GM23248 (cell line): ENCODE data around the gene SOWAHC. TPM values are rescaled to one million over a fixed set of nuclear protein-coding genes. Genes with fewer than 3 reads are reported as not detected.

Source experiments
- DNase-seq: peaks from one replicate; pipeline ENCODE4 v3.0.0-alpha.2; 2015
- H2AFZ ChIP-seq: fragments of 200-600 bp; sonication (generic); 2 replicates; pipeline ENCODE4 v1.6.1; 2016; ENCODE audit warnings: antibody characterized with exemption
- H3F3A ChIP-seq: fragments of 200-600 bp; sonication (generic); 2 replicates; pipeline ENCODE4 v1.6.1; 2016; ENCODE audit warnings: mild to moderate bottlenecking, antibody characterized with exemption, mixed run types; ENCODE audit not compliant: insufficient read depth
- H3K27ac ChIP-seq: fragments of 200-600 bp; sonication (generic); 2 replicates; pipeline ENCODE4 v1.5.1; 2016; ENCODE audit warnings: mild to moderate bottlenecking
- H3K27me3 ChIP-seq: fragments of 200-600 bp; sonication (generic); replicated peaks from 2 replicates; pipeline ENCODE4 v1.6.1; 2016; ENCODE audit warnings: mild to moderate bottlenecking; ENCODE audit not compliant: insufficient read depth
- H3K36me3 ChIP-seq: fragments of 200-600 bp; sonication (generic); 2 replicates; pipeline ENCODE4 v1.6.1; 2016; ENCODE audit warnings: low read depth, mild to moderate bottlenecking
- H3K4me1 ChIP-seq: fragments of 200-600 bp; sonication (generic); 2 replicates; pipeline ENCODE4 v1.6.1; 2016; ENCODE audit warnings: mild to moderate bottlenecking; ENCODE audit not compliant: insufficient read depth
- H3K4me2 ChIP-seq: fragments of 200-600 bp; sonication (generic); one replicate; pipeline ENCODE4 v1.6.1; 2016; ENCODE audit warnings: mild to moderate bottlenecking; ENCODE audit not compliant: unreplicated experiment
- H3K4me3 ChIP-seq: fragments of 200-600 bp; sonication (generic); 2 replicates; pipeline ENCODE4 v1.5.1; 2016; ENCODE audit warnings: mild to moderate bottlenecking
- H3K79me2 ChIP-seq: fragments of 200-600 bp; sonication (generic); 2 replicates; pipeline ENCODE4 v1.6.1; 2016; ENCODE audit warnings: mild to moderate bottlenecking; ENCODE audit not compliant: insufficient read depth
- H3K9ac ChIP-seq: fragments of 200-600 bp; sonication (generic); 2 replicates; pipeline ENCODE4 v1.6.1; 2016; ENCODE audit warnings: mild to moderate bottlenecking
- H3K9me2 ChIP-seq: fragments of 200-600 bp; sonication (generic); 2 replicates; pipeline ENCODE4 v1.6.1; 2016; ENCODE audit warnings: mixed run types, mild to moderate bottlenecking, moderate library complexity; ENCODE audit not compliant: insufficient read depth
- H3K9me3 ChIP-seq: fragments of 200-600 bp; sonication (generic); one replicate; pipeline ENCODE4 v1.6.1; 2017; ENCODE audit warnings: low read depth
- H4K20me1 ChIP-seq: fragments of 200-600 bp; sonication (generic); 2 replicates; pipeline ENCODE4 v1.6.0; 2016; ENCODE audit not compliant: insufficient read depth
- EZH2 ChIP-seq: fragments of 200-600 bp; sonication (generic); IDR thresholded peaks from 2 replicates; pipeline ENCODE4 v1.6.1; 2018; ENCODE audit warnings: antibody characterized with exemption, mild to moderate bottlenecking; ENCODE audit not compliant: insufficient read depth, poor library complexity, severe bottlenecking
- EZH2phosphoT487 ChIP-seq: fragments of 200-600 bp; sonication (generic); IDR thresholded peaks from 2 replicates; pipeline ENCODE4 v1.6.1; 2018; ENCODE audit warnings: antibody characterized with exemption, moderate library complexity, mild to moderate bottlenecking, low read depth; ENCODE audit not compliant: insufficient read depth
- WGBS, 2 experiments: methylation state at CpG; one replicate each; pipeline ENCODE4 v1.1.6; 2015 to 2017; ENCODE audit warnings: low lambda C conversion rate in 2 of 2, low coverage in 1 of 2; ENCODE audit errors: missing lambda C conversion rate in 2 of 2; 5-methylcytosine and 5-hydroxymethylcytosine counted together
- in situ Hi-C: fragments of 300-500 bp; cut with MboI; formaldehyde crosslinking; loops from 2 replicates; pipeline ENCODE4 v1.15.0; 2020
- polyA plus RNA-seq: library from polyadenylated mRNA; unstranded; fragments of >200 nt; fragmentation: Nextera tagmentation; extraction: Ambion mirVana; gene quantifications from 2 replicates; pipeline ENCODE4 v1.2.1, GENCODE V29; 2016
- total RNA-seq: library from RNA; depleted of rRNA; stranded (reverse); fragments of >200 nt; shearing (Covaris generic); gene quantifications from 2 replicates; pipeline ENCODE4 v1.2.3, GENCODE V29; 2014

Gene SOWAHC
- total and polyA plus RNA-seq, 2 experiments from 2014 or later = 19.8 to 46.0 TPM

DNA sequence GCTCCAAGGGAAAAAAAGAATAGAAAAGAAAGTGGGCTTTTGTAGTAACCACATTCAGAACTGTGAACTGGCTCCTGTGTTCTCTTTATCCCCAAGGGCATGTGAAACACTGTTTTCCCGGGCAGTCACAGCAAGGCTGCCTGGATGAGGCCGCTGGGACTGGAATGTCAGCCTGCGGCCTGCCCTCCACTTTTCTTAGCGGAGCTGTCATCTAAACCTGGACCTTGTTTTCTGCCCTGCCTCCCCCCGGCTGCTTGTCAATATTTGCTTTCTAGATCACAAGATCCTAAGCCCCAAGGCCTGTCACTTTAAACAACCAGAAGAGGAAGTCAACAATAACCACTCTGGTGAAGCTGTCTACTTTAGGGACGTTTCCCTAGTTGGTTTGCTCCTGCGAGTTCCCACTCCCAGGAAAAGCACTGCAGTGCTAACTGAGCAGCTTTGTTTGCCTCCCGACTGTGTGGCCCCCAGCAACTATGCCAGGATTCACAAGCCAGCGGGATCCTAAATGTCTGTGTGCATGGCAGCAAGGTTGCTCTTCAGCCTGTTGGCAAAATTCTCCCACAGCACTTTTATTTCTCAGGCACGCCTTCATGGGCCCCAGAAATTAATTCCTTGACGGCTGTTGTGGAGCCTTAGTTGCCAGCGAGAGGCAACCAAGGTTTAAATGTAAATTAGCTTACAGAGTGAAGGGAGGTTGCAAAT, 30.6 kb downstream of the SOWAHC start:
- H3K9ac ChIP-seq = peak overlapping the region; percentile 67
- no peak overlapping the region; the same call in 1 of the 2 replicates for H3K4me3 ChIP-seq
- H3K9me2 ChIP-seq = no peaks in the 10 kb centered on the region
- H2AFZ ChIP-seq = peak overlapping the region; percentile 98
- no peaks in the 10 kb centered on the region for H3K9me3 ChIP-seq
- H3K79me2 ChIP-seq = no peaks in the 10 kb centered on the region
- H3F3A ChIP-seq = peaks cover 40% of the 10 kb centered on the region
- H3K4me2 ChIP-seq = peak overlapping the region; percentile 46
- TF ChIP-seq EZH2phosphoT487 (no peak), EZH2 (no peak)
- peak overlapping the region; percentile 68 for H3K27ac ChIP-seq
- peak; percentile 60 for DNase-seq
- peaks cover 34% of the 10 kb centered on the region for H3K4me1 ChIP-seq
- WGBS, 2 experiments = 21 to 26% methylated on average over 12 of the region's 12 CpGs
- H4K20me1 ChIP-seq = no peaks in the 10 kb centered on the region
- H3K36me3 ChIP-seq = no peaks in the 10 kb centered on the region
- in situ Hi-C loops = no loop called here
- H3K27me3 ChIP-seq = no peaks in the 10 kb centered on the region

DNA sequence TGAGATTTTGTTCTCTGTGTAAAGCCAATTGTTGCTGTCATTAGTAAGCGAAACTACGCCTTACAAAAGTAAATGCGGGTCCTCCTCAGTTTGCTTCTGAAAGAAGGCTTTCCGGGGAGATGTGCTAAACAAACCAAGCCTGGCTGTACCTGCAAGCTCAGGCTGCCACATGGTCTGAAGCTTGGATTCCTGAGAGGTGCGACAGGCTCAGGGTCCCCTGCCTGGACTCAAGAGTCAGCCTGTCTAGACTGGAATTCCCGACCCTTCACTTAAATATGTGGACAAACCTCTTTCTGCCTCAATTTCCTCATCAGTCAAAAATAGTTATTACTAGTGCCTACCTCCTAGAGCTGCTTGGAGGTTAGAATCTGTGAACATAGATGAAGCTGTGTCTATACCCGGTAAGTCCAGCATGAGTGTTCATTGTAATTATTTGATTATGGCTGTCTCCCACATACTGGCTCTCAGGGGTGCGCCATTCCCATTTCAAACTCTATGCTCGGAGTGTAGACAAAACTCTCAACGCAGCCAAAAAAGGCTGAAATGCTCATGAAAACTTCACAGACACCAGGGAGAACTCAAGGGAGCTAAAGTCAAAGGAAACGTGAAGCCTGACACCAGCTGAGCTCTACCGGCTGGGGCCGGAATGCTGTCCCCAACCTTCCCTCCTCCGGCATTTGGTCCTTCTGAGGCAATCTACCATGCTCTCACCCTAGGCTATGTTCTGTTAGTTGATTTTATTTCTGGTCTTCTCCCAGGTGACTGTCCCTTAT, 31.4 kb downstream of the SOWAHC start:
- Histone ChIP-seq H3K4me3 (no peak overlapping the region), H3K79me2 (no peaks in the 10 kb centered on the region), H3K9me2 (no peaks in the 10 kb centered on the region), H3K4me2 (no peak overlapping the region), H3K27me3 (no peaks in the 10 kb centered on the region), H3K27ac (peak overlapping the region; percentile 68; the same call in 1 of the 2 replicates), H4K20me1 (no peaks in the 10 kb centered on the region), H3K4me1 (peaks cover 37% of the 10 kb centered on the region), H3K36me3 (no peaks in the 10 kb centered on the region), H3K9ac (no peak overlapping the region), H2AFZ (peak overlapping the region; percentile 98), H3F3A (peaks cover 40% of the 10 kb centered on the region), H3K9me3 (no peaks in the 10 kb centered on the region)
- DNase-seq = no peak
- 98 to 99% methylated on average over 14 of the region's 14 CpGs for WGBS, 2 experiments
- in situ Hi-C loops = no loop called here
- TF ChIP-seq EZH2phosphoT487 (no peak), EZH2 (no peak)

DNA sequence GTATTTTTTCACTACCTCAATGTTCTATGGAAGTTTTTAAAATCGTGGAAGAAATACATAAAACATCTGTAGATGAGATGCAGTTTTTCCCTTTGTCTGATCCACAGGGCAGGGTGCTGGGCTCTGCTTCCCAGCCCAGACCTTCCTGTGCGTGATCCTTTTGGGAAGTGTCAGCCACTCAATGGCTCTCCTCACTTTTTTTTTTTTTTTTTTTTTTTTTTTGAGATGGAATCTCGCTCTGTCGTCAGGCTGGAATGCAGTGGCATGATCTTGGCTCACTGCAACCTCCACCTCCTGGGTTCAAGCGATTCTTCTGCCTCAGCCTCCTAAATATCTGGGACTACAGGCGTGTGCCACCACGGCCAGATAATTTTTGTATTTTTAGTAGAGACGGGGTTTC, 32.8 kb downstream of the SOWAHC start:
- Histone ChIP-seq H3K9me2 (no peaks in the 10 kb centered on the region), H3K4me1 (peaks cover 45% of the 10 kb centered on the region), H4K20me1 (no peaks in the 10 kb centered on the region), H3K4me3 (no peak overlapping the region), H3K27ac (peak overlapping the region; percentile 94), H3K79me2 (no peaks in the 10 kb centered on the region), H3K27me3 (no peaks in the 10 kb centered on the region), H3K9ac (no peak overlapping the region), H3K36me3 (no peaks in the 10 kb centered on the region), H2AFZ (no peak overlapping the region), H3K4me2 (no peak overlapping the region), H3K9me3 (no peaks in the 10 kb centered on the region), H3F3A (peaks cover 42% of the 10 kb centered on the region)
- in situ Hi-C loops = no loop called here
- DNase-seq = peak; percentile 23
- TF ChIP-seq EZH2 (no peak), EZH2phosphoT487 (no peak)
- 84 to 86% methylated on average over 6 to 8 of the region's 8 CpGs for WGBS, 2 experiments

DNA sequence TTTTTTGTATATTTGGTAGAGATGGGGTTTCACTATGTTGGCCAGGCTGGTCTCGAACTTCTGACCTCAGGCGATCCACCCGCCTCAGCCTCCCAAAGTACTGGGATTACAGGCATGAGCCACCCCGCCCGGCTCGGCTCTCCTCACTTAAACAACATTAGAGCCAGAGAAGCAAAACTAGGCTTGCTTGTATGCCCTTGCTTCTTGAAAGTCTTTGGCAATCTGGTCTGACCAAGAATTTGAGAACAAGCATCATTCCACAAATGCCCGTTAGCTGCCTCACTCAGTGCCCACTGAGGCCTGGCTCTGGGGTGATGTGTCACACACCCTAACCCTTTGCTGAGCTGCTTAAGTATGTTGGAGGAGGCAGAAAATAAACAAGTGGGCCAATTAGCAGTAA, 33.5 kb downstream of the SOWAHC start:
- peak; percentile 96 for DNase-seq
- TF ChIP-seq EZH2 (no peak), EZH2phosphoT487 (no peak)
- H2AFZ ChIP-seq = peak overlapping the region; percentile 78
- no peaks in the 10 kb centered on the region for H3K9me3 ChIP-seq
- peak overlapping the region; percentile 87 for H3K4me2 ChIP-seq
- H3K9me2 ChIP-seq = no peaks in the 10 kb centered on the region
- in situ Hi-C loops = no loop called here
- peaks cover 43% of the 10 kb centered on the region for H3F3A ChIP-seq
- H3K27ac ChIP-seq = peak overlapping the region; percentile 94
- no peaks in the 10 kb centered on the region for H4K20me1 ChIP-seq
- WGBS, 2 experiments = 15 to 27% methylated on average over 7 of the region's 7 CpGs
- peak overlapping the region; percentile 63 for H3K4me3 ChIP-seq
- no peaks in the 10 kb centered on the region for H3K27me3 ChIP-seq
- peak overlapping the region; percentile 75 for H3K9ac ChIP-seq
- H3K4me1 ChIP-seq = peaks cover 45% of the 10 kb centered on the region
- H3K79me2 ChIP-seq = no peaks in the 10 kb centered on the region
- no peaks in the 10 kb centered on the region for H3K36me3 ChIP-seq
